GM12878 (cell line): ENCODE data around the gene XAB2.

ENCODE experiments used
- BCL11A ChIP-seq: IDR thresholded peaks from 2 replicates; pipeline ENCODE4 v1.6.1; 2011; ENCODE audit warnings: low read depth, low read length
- EZH2 ChIP-seq: IDR thresholded peaks from 2 replicates; pipeline ENCODE4 v1.6.1; 2012; ENCODE audit warnings: low read depth, mild to moderate bottlenecking, control low read depth, inconsistent platforms, low read length, borderline replicate concordance; ENCODE audit not compliant: control insufficient read depth
- NFXL1 ChIP-seq: fragments of 450-650 bp; IDR thresholded peaks from 2 replicates; pipeline ENCODE4 v1.6.1; 2017; ENCODE audit warnings: antibody characterized with exemption, mild to moderate bottlenecking, borderline replicate concordance

DNA sequence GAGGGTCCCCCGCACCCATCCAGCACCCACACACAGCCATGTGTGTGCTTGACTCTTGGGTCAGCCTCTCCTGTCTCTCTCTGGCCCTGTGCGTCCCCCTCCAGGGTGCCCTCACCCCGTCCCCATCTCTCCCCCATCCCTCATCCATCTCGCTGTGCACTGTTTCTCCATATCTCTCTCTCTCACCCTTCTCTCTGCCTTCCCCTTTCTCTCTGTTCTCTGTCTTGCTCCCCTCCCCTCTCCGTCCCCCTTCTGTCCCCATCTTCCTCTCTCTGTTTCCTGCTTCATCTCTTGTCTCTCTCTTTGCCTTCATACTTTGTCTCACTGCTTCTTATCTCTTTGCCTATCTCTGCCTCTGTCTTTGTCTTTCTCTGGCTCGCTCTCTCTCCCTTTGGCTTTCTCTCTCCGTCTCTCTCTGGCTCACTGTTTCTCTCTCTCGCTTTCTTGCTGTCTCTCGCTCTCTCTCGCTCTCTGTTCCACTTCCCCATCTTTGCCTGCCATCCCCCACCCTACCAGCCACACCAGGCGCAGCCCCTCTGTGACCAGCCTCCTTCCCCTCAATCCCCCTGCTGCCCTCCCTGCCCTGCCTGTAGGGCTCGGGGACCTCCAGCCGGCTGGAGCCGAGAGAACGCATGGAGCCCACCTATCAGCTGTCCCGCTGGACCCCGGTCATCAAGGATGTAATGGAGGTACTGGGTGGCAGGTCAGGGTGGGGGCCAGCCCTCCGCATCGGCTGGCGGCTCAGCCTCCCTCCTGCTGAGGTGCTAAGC, 16.5 kb upstream of the XAB2 start:
- no peak for TF ChIP-seq NFXL1
- TF ChIP-seq EZH2 = no peak
- no peak for TF ChIP-seq BCL11A
